Activated gamma-delta T cell treated with anti-CD3 and anti-CD28 coated beads, Interleukin-2, amount 50 U/mL, for 16 hours (primary cell): ENCODE measurements around the gene BACH1.
"Not testable (repeated sequence)": the region's sequence is repeated elsewhere in the genome, so short reads cannot be mapped to it uniquely, and the experiment has no call there.

Experiments used
- DNase-seq: peaks from one replicate; pipeline ENCODE4 v3.0.0-alpha.2; 2020; ENCODE audit warnings: low read depth

The BACH1 gene

GRCh38 chr21:29298348-29299045, at the start of gene BACH1:
Gene BACH1 (plus strand): TSS chr21:29298922. CDS start chr21:29321281, 22,359 bp downstream.
- DNase-seq: peak; percentile 80

GRCh38 chr21:29249289-29249688, 49.4 kb upstream of the BACH1 start:
- not testable (repeated sequence) for DNase-seq

- no peak for DNase-seq
Measured at GRCh38 chr21:29250636-29251035, 48.1 kb upstream of the BACH1 start.

GRCh38 chr21:29253861-29254260, 44.9 kb upstream of the BACH1 start:
- DNase-seq: not testable (repeated sequence)

DNA sequence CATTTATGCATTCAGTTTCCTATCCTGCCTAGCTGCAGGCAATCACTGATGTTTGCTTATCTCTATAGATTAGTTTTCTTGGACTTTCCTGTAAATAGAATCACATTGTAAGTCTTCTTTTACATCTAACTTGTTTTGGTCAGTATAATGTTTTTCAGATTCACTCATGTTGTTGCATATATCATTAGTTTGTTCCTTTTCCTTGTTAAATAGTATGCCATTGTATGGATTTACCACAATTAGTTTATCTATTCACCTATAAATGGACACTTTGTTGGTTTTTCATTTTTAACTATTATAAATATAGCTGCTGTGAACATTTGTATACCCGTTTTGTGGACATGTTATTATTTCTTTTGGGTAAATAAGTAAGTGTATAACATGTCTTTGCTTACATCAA, 44.2 kb upstream of the BACH1 start:
- DNase-seq: no peak

DNA sequence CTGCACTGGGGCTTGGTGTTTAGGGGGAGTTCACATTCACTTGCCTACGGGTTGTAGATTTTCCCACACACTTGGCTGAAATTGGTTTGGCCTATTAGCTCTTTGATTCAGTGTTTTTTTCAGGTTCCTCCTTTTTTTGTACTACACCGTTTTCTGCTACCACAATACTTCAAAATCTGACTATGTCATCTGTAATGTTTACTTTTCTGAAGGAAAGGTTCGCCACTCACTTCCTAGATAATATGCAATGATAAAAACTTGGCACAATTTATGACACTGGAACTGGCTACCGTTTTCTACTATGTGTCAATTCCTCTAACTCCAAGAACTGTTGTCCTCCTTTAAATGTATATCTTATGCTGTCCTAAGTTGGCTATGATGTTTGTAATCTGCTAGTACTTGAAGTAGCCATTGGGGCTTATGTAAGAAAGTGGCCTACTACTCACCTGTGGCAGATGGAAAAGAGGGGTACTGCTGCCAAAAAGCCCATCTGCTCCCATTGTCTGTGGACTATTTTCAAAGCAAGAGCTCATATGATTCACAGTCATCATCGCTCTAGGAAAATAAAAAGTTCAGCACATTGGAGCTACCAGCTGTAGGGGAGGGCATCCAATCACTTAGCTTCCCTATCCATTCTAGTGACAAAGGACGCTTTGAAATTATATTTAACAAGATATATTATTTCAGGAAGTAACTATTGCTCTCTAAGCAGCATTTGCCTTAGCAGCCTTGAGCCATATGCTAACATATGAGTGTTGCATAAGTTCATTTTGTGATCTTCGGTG, 42.4 kb upstream of the BACH1 start:
- no peak for DNase-seq

DNA sequence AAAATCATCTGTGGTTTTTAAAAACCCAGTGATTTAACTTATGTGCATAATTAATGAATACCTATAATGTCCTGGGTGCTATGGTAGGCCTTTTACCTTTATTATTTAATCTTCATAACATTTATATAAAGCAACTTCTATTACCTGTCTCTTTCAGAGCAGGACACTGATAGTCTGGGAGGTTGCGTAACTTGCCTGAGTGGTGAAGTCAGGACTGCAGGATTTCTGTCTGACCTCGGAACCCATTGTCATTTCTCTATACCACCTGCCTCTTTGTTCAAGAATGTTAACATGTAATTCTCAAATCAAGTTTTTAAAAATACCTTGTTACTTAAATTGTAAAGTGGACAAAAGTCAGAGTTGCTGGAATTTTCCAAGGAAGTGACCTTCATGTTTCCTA, 41.0 kb upstream of the BACH1 start:
- DNase-seq: no peak

GRCh38 chr21:29258626-29259338, 39.9 kb upstream of the BACH1 start:
- DNase-seq: no peak

DNA sequence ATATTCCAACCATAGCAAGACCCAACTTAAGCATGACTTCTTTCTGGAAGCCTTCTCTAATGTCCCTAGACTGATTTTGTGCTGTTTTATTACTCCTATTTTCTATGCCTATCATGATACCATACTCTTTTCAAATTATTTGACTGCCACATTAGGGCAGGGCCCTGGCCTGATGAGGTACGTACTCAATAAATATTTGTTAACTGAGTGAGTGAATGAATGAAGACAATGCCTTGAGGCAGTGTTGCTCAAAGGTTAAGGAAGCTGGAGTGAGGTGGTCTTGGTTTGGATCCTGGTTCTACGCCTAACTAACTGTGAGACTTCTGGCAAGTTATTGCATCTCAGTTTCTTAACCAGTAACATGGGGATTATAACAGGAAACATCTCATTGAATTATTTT, 38.3 kb upstream of the BACH1 start:
- no peak for DNase-seq

GRCh38 chr21:29261555-29262540, 36.9 kb upstream of the BACH1 start:
- DNase-seq: no peak

DNA sequence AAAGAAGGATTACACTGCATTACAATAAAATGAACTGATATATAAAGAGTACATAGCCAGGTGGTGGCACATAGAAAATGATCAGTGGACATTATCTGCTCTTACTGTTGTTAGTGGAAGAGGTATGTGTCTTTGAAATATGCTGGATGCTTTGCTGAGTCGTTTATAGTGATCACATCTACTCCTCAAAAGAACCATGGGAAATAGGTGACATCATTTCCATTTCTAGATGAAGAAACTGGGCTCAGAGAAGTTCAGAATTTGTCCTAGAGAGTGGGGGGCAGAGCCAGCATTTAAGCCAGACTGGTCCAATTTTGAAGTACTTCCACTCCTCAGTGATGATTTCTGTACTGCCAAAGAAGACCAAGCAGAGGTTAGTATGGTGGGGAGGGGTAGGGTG, 34.0 kb upstream of the BACH1 start:
- DNase-seq: no peak

GRCh38 chr21:29265690-29266479, 32.8 kb upstream of the BACH1 start:
- no peak for DNase-seq

DNA sequence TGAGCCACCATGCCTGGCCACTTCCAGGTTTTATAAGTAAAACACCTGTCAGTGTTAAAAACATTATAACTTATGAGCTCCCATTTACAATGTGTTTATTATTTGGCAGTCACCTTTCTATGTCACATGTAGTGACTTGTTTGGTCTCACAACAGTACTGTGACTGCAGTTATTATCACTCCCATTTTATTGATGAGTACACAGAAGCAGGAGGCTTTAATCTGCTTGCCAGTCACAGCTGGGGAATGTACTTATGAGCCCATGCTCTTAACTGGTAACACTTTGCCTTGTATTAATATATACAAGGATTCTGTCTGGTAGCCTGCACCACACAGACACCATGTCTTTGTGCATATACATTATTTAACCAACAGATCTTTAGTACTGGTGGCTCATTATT, 31.1 kb upstream of the BACH1 start:
- DNase-seq: no peak

DNA sequence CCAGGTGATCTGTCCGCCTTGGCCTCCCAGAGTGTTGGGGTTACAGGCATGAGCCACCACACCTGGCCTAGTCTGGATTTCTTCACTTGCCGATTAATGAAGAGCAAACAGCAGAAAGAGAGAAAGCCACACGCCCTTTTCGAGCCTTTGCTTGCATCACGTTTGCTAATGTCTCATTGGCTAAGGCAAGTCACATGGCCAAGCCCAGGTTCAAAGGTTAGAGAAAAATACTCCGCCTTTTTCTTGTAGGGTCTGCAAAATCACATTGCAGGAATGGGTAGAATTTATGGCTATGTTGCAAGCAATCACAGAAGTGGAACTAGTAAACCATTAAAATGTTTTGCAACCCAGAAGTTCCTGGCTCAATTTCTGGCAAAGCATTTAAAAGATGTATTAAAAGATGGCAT, 26.8 kb upstream of the BACH1 start:
- no peak for DNase-seq

- no peak for DNase-seq
Measured at GRCh38 chr21:29277442-29277841, 21.3 kb upstream of the BACH1 start.

DNA sequence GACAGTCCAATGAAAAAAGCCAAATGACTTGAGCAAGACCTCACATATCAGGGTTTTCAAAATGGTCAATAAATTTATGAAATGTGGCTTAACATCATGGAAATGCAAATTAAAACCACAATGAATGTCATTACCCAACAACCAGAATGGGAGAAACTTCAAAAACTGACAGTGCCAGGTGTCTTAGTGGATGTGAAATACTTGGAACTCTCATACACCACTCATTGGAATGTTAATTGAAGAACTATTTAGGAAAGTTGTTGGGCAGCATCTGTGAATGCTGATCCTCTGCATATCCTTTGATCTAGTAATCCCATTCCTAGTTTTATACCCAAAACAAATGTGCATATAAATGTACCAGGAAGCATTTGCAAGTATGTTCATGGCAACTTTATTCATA, 19.2 kb upstream of the BACH1 start:
- no peak for DNase-seq

- not testable (repeated sequence) for DNase-seq
Measured at GRCh38 chr21:29281801-29282200, 16.9 kb upstream of the BACH1 start.

DNA sequence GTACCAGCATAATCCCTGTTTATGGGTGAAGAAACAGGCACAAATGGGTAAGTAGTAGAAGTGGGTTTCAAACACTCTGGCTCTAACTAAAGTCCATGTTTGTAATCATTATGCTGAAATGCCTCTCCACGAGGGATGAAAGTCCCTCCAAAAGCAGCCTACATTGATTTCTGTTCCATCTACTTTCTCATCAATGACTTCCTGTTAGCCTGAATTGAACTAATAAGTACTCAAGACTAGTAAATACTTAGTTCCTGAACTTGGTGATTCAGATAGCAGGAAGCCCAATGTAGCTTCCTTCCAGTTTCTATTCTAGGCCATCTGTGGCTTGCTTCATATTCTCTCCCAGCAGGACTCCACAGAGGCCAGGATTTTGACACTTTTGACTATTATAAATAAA, 11.3 kb upstream of the BACH1 start:
- no peak for DNase-seq

DNA sequence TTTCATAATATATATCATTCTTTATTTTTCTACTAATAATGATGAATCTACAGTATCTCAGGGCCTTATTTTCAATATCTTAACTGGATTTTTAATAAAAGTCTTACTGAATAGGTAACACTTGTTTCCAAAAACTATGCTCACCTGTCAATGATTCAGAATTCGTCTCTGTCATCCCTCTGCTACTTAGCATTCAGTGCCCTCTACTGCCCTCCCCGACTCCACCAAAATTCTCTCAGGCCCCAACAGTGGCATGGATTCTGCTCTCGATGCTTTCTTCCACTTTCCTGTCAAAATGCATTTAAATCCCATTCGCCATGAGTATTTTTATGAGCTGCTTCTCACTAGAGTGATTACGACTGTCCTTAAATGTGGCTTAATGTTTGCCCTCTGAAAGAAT, 10.5 kb upstream of the BACH1 start:
- no peak for DNase-seq

DNA sequence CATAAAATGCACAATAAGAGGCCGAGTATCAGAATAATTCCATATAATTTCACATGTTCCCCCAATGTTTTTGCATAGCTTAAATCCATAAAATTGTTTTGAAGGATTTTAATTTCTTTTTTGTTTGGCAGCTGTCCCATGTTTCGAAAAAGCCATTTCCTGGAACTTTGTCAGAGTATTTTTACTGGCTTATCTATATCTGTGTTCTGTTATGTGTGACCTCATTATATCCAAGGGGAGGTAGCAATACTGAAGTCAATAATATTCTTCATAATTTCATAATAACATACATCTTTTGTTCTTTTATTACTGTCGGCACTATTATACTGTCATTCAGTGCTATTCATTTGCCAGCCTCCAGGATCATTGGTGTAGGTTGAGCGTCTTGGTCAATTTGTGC, 9.4 kb upstream of the BACH1 start:
- DNase-seq: no peak

DNA sequence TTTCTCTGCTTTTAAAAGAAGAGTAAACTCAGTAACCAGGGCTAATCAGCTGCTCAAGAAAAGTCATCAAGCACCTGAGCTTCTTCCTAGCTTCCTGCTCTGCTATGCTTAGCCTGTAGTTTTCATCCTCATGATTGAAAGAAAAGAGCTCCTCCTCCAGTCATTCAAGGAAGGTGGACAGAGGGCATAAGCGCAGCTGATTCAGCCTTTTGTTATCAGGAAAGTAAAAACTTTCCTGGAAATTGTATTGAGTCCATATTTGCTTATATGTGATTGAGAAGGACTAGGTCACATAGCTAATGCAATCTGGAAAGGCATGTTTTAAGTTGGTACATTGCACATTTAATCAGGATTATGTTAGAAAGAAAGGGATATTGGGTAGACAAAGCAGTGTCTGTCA, 8.5 kb upstream of the BACH1 start:
- DNase-seq: no peak
